B cell (primary cell): Measurements from ENCODE around the gene ACER2. TPM values are rescaled to one million over a fixed set of nuclear protein-coding genes. Genes with fewer than 3 reads are reported as not detected.

ENCODE experiments used
- ATAC-seq: fragments of 200-7000 bp; cut with Tn5 transposase; one replicate; pipeline ENCODE4 v1.10.0; 2021; ENCODE audit warnings: low read depth, mild to moderate bottlenecking, moderate number of reproducible peaks, moderate library complexity
- CTCF ChIA-PET: fragments of 350-600 bp; sonication (Branson Sonifier 250); formaldehyde crosslinking; loops from one replicate; lab custom pipeline; 2021; ENCODE audit warnings: antibody characterized with exemption, inconsistent platforms; lab: Charles Lee
- POLR2A ChIA-PET: fragments of 350-600 bp; sonication (Branson Sonifier 250); formaldehyde crosslinking; loops from one replicate; lab custom pipeline; 2021; ENCODE audit warnings: antibody characterized with exemption; lab: Charles Lee
- DNase-seq: peaks from one replicate; pipeline ENCODE4 v3.0.0; 2013
- H2AFZ ChIP-seq: 2 replicates; pipeline ENCODE4 v1.6.1; 2012; ENCODE audit warnings: mild to moderate bottlenecking, low read depth, low read length; ENCODE audit not compliant: insufficient read depth, poor library complexity, severe bottlenecking
- H3K27ac ChIP-seq, 2 donors: 1 replicate in 1 of 2; 2 replicates in 1 of 2; pipeline ENCODE4 v1.5.1; 2012 to 2013; ENCODE audit warnings: low read length in 2 of 2, mild to moderate bottlenecking in 2 of 2, moderate library complexity in 1 of 2
- H3K27me3 ChIP-seq, 4 experiments: fragments of 200-600 bp in 1 of 4; sonication (generic) in 1 of 4; replicated peaks in 1 of 4; 1 replicate in 2 of 4; 2 replicates in 2 of 4; pipeline versions ENCODE4 v1.6.1 to v1.7.0; 2013 to 2016; ENCODE audit warnings: low read length in 3 of 4, mild to moderate bottlenecking in 2 of 4, mixed read lengths in 1 of 4, moderate library complexity in 1 of 4; ENCODE audit not compliant: insufficient read depth in 4 of 4, control insufficient read depth in 3 of 4; ENCODE audit errors: control extremely low read depth in 1 of 4
- H3K36me3 ChIP-seq, 2 experiments: replicated peaks in 1 of 2; 1 replicate in 1 of 2; 2 replicates in 1 of 2; pipeline versions ENCODE4 v1.6.1 to v1.7.1; 2013; ENCODE audit warnings: low read length in 1 of 2; ENCODE audit not compliant: insufficient read depth in 2 of 2, control insufficient read depth in 1 of 2; ENCODE audit errors: control extremely low read depth in 1 of 2, extremely low read depth in 1 of 2
- H3K4me1 ChIP-seq, 2 donors: fragments of 200-600 bp in 1 of 2; sonication (generic) in 1 of 2; 1 replicate in 1 of 2; 2 replicates in 1 of 2; pipeline versions ENCODE4 v1.5.1 to v1.6.1; 2013 to 2017; ENCODE audit warnings: low read length in 2 of 2; ENCODE audit not compliant: control insufficient read depth in 2 of 2, insufficient read depth in 2 of 2
- H3K4me2 ChIP-seq: replicated peaks from 2 replicates; pipeline ENCODE3; 2012; ENCODE audit warnings: mild to moderate bottlenecking, low read depth, low read length; ENCODE audit not compliant: poor library complexity, severe bottlenecking
- H3K4me3 ChIP-seq, 5 experiments: fragments of 200-600 bp in 1 of 5; sonication (generic) in 1 of 5; 1 replicate in 3 of 5; 2 replicates in 2 of 5; pipeline versions ENCODE4 v1.5.1 to v1.7.0; 2011 to 2016; ENCODE audit warnings: low read length in 4 of 5, mild to moderate bottlenecking in 4 of 5, low read depth in 2 of 5, control low read depth in 1 of 5, moderate library complexity in 1 of 5; ENCODE audit not compliant: insufficient read depth in 1 of 5; ENCODE audit errors: control extremely low read depth in 1 of 5, extremely low read depth in 1 of 5
- H3K79me2 ChIP-seq: fragments of 200-600 bp; sonication (generic); one replicate; pipeline ENCODE4 v1.6.0; 2016; ENCODE audit warnings: low read length; ENCODE audit not compliant: control insufficient read depth, insufficient read depth
- H3K9ac ChIP-seq: fragments of 200-600 bp; sonication (generic); 2 replicates; pipeline ENCODE4 v1.6.1; 2017; ENCODE audit warnings: mild to moderate bottlenecking, low read length, moderate library complexity
- H3K9me3 ChIP-seq, 3 donors: one replicate each; pipeline versions ENCODE4 v1.6.1 to v1.7.1; 2013; ENCODE audit warnings: low read length in 2 of 3; ENCODE audit not compliant: control insufficient read depth in 2 of 3, insufficient read depth in 1 of 3; ENCODE audit errors: control extremely low read depth in 1 of 3
- H4K20me1 ChIP-seq: 2 replicates; pipeline ENCODE4 v1.6.0; 2012; ENCODE audit warnings: mild to moderate bottlenecking, low read length; ENCODE audit not compliant: insufficient read depth, control insufficient read depth, poor library complexity, severe bottlenecking
- H3K27ac Mint-ChIP-seq: one replicate; pipeline ENCODE4 v1.8.0; 2021; ENCODE audit warnings: mixed read lengths
- H3K27me3 Mint-ChIP-seq: one replicate; pipeline ENCODE4 v1.8.0; 2021; ENCODE audit warnings: mixed read lengths
- H3K4me1 Mint-ChIP-seq: one replicate; pipeline ENCODE4 v1.8.0; 2021; ENCODE audit warnings: mixed read lengths
- H3K4me3 Mint-ChIP-seq: one replicate; pipeline ENCODE4 v1.8.0; 2021; ENCODE audit warnings: mixed read lengths
- H3K9me3 Mint-ChIP-seq: one replicate; pipeline ENCODE4 v1.8.0; 2022; ENCODE audit warnings: mixed read lengths; ENCODE audit not compliant: insufficient read depth
- CTCF ChIP-seq: fragments of 200-600 bp; IDR thresholded peaks from one replicate; pipeline ENCODE4 v1.8.0; 2022; ENCODE audit warnings: antibody characterized with exemption, mild to moderate bottlenecking
- EZH2 ChIP-seq: IDR thresholded peaks from 2 replicates; pipeline ENCODE4 v1.6.1; 2012; ENCODE audit warnings: borderline replicate concordance, low read depth, mild to moderate bottlenecking, moderate library complexity, low read length; ENCODE audit not compliant: insufficient read depth, poor library complexity, severe bottlenecking
- WGBS: methylation state at CpG from one replicate; pipeline ENCODE4 v1.1.5; 2013; ENCODE audit warnings: missing lambda C conversion rate; ENCODE audit not compliant: insufficient coverage; 5-methylcytosine and 5-hydroxymethylcytosine counted together
- intact Hi-C: fragments of 100-400 bp; cut with micrococcal nuclease; formaldehyde crosslinking; loops from one replicate; pipeline ENCODE4 v1.10.0; 2022
- polyA plus RNA-seq: library from polyadenylated mRNA; depleted of rRNA; stranded (reverse); fragments of >200 nt; gene quantifications from 2 replicates; pipeline ENCODE4 v1.2.3, GENCODE V29; 2012
- total RNA-seq, 2 donors: library from RNA; stranded (reverse); fragments of 120-200 nt in 1 of 2; gene quantifications; 1 replicate in 1 of 2; 2 replicates in 1 of 2; pipeline versions ENCODE4 v1.2.3 to v1.2.4, GENCODE V29; 2013 to 2022

The ACER2 gene
- total and polyA plus RNA-seq, 2 donors (not counting 1 experiment from before 2014, with no cell fraction given), result 1.1 to 5.5 TPM

- Histone ChIP-seq H3K4me3 (no peak overlapping the region), H3K27me3 (no peaks in the 10 kb centered on the region), H2AFZ (no peak overlapping the region), H4K20me1 (no peaks in the 10 kb centered on the region), H3K79me2 (peaks cover 4% of the 10 kb centered on the region), H3K4me2 (no peak overlapping the region), H3K9ac (no peak overlapping the region), H3K27ac (no peak overlapping the region), H3K4me1 (no peaks in the 10 kb centered on the region), H3K9me3 (no peaks in the 10 kb centered on the region), H3K36me3 (no peaks in the 10 kb centered on the region)
- no peak for ATAC-seq
- no CpG with 5 or more reads among the region's 2 CpGs for WGBS
- H3K27me3 Mint-ChIP-seq, result no peaks in the 10 kb centered on the region
- no peak for DNase-seq
- ChIA-PET POLR2A (no interaction called here), CTCF (no interaction called here)
- no peak for TF ChIP-seq EZH2
- TF ChIP-seq CTCF, result no peak
- H3K4me3 Mint-ChIP-seq, result no peak overlapping the region
- no peak overlapping the region for H3K27ac Mint-ChIP-seq
- H3K9me3 Mint-ChIP-seq, result no peaks in the 10 kb centered on the region
- no peaks in the 10 kb centered on the region for H3K4me1 Mint-ChIP-seq
- intact Hi-C loops, result no loop called here
Observed at GRCh38 chr9:19416143-19416542, 7.3 kb downstream of the ACER2 start.

- TF ChIP-seq EZH2 (no peak), CTCF (no peak)
- Histone ChIP-seq H3K9me3 (no peaks in the 10 kb centered on the region), H3K9ac (no peak overlapping the region), H3K27ac (no peak overlapping the region), H3K79me2 (no peaks in the 10 kb centered on the region), H3K4me2 (no peak overlapping the region), H4K20me1 (no peaks in the 10 kb centered on the region), H3K36me3 (no peaks in the 10 kb centered on the region), H3K27me3 (no peaks in the 10 kb centered on the region), H3K4me1 (no peaks in the 10 kb centered on the region), H2AFZ (no peak overlapping the region), H3K4me3 (no peak overlapping the region)
- ChIA-PET CTCF (interaction anchor here (0.5 to 1.4 kb wide), 2 partner anchors 44 to 334 kb away, joined by 3 read pairs; no protein-coding TSS in a partner anchor), POLR2A (no interaction called here)
- WGBS, result no CpG with 5 or more reads among the region's 1 CpG
- H3K9me3 Mint-ChIP-seq, result no peaks in the 10 kb centered on the region
- no peaks in the 10 kb centered on the region for H3K4me1 Mint-ChIP-seq
- intact Hi-C loops, result no loop called here
- H3K27ac Mint-ChIP-seq, result no peak overlapping the region
- no peak overlapping the region for H3K4me3 Mint-ChIP-seq
- DNase-seq, result no peak
- no peak for ATAC-seq
- H3K27me3 Mint-ChIP-seq, result no peaks in the 10 kb centered on the region
Observed at GRCh38 chr9:19420877-19421276, 12.1 kb downstream of the ACER2 start.
